Thoracic aorta (tissue), 2 donors: ENCODE results near the gene SOWAHB. TPM values are rescaled to one million over a fixed set of nuclear protein-coding genes. Genes with fewer than 3 reads are reported as not detected.

Experiments
- ATAC-seq: fragments of 150-250 bp; one replicate; pipeline ENCODE4 v1.8.0; 2017; ENCODE audit warnings: low read depth; ENCODE audit not compliant: insufficient number of reproducible peaks, low FRiP score
- DNase-seq: peaks from one replicate; pipeline ENCODE4 v3.0.0-alpha.2; 2020; ENCODE audit warnings: low spot score
- H3K27ac ChIP-seq, 2 donors: fragments of 200-600 bp; sonication (generic); 1 replicate in 1 of 2; 2 replicates in 1 of 2; pipeline ENCODE4 v1.5.1; 2016; ENCODE audit warnings: mild to moderate bottlenecking in 2 of 2, moderate library complexity in 2 of 2
- H3K27me3 ChIP-seq: fragments of 200-600 bp; sonication (generic); replicated peaks from 2 replicates; pipeline ENCODE4 v1.6.0; 2016; ENCODE audit warnings: mild to moderate bottlenecking; ENCODE audit not compliant: insufficient read depth
- H3K36me3 ChIP-seq: fragments of 200-600 bp; sonication (generic); one replicate; pipeline ENCODE4 v1.5.1; 2016
- H3K4me1 ChIP-seq, 2 donors: fragments of 200-600 bp; sonication (generic); 1 replicate in 1 of 2; 2 replicates in 1 of 2; pipeline versions ENCODE4 v1.5.1 to v1.6.0; 2016; ENCODE audit warnings: low read depth in 2 of 2, mild to moderate bottlenecking in 1 of 2; ENCODE audit not compliant: control insufficient read depth in 1 of 2
- H3K4me3 ChIP-seq: fragments of 200-600 bp; sonication (generic); 2 replicates; pipeline ENCODE4 v1.5.1; 2016; ENCODE audit warnings: mild to moderate bottlenecking
- H3K9me3 ChIP-seq: fragments of 200-600 bp; sonication (generic); 2 replicates; pipeline ENCODE4 v1.5.1; 2016
- total RNA-seq, 2 donors: library from RNA; depleted of rRNA; stranded (reverse); fragments of >200 nt; gene quantifications; one replicate each; pipeline versions ENCODE4 v1.1.0 to v1.2.3, GENCODE V29; 2016
- TF ChIP-seq, protein P1 (sequence below): fragments of 200-600 bp; sonication (generic); IDR thresholded peaks from one replicate; pipeline ENCODE4 v1.5.1; 2019; ENCODE audit warnings: antibody characterized with exemption

SOWAHB gene
- total RNA-seq, 2 donors from 2014 or later = 0.27 TPM; not detected in 1

DNA sequence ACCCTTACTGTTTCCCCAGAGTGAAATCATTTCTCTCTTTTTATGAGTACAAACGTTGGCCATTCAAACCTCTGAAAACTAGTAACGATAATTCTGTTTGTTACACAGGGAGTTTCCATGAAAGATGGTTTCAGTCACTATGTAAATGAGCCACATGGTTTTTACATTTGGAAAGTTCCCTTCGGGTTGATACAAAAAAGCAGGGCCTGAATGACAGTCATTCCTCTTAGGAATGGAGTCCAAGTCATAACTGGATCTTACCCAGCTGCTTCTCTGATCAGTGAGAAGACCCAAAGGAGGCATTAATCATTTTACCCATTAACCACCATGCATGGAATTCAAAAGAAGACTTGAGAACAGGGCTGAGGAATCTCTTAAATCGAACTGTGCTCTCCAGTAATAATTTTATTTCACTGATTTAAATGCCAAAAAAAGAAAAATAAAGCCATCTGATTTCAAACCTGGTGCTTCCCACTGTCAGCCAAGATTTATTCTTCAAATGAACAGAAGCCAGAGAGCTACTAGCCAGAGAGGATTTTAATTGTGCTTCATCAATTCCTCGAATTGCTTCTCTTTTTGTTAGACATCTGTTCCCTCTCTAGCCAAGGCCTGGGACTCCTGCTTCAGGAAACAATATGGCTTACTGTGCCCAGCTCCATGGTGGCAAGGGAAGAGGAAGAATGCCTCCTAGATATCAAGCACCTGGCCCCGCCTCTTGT lies 3.2 kb downstream of the SOWAHB start:
- TF ChIP-seq, protein P1, sequence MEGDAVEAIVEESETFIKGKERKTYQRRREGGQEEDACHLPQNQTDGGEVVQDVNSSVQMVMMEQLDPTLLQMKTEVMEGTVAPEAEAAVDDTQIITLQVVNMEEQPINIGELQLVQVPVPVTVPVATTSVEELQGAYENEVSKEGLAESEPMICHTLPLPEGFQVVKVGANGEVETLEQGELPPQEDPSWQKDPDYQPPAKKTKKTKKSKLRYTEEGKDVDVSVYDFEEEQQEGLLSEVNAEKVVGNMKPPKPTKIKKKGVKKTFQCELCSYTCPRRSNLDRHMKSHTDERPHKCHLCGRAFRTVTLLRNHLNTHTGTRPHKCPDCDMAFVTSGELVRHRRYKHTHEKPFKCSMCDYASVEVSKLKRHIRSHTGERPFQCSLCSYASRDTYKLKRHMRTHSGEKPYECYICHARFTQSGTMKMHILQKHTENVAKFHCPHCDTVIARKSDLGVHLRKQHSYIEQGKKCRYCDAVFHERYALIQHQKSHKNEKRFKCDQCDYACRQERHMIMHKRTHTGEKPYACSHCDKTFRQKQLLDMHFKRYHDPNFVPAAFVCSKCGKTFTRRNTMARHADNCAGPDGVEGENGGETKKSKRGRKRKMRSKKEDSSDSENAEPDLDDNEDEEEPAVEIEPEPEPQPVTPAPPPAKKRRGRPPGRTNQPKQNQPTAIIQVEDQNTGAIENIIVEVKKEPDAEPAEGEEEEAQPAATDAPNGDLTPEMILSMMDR = no peak
- ATAC-seq = no peak
- DNase-seq = no peak
- H3K27ac ChIP-seq = no peak overlapping the region
- H3K4me1 ChIP-seq = peaks cover 0 to 20% of the 10 kb centered on the region in 2 donors
- H3K4me3 ChIP-seq = no peak overlapping the region
- no peaks in the 10 kb centered on the region for H3K36me3 ChIP-seq
- H3K27me3 ChIP-seq = no peaks in the 10 kb centered on the region
- H3K9me3 ChIP-seq = no peaks in the 10 kb centered on the region

DNA sequence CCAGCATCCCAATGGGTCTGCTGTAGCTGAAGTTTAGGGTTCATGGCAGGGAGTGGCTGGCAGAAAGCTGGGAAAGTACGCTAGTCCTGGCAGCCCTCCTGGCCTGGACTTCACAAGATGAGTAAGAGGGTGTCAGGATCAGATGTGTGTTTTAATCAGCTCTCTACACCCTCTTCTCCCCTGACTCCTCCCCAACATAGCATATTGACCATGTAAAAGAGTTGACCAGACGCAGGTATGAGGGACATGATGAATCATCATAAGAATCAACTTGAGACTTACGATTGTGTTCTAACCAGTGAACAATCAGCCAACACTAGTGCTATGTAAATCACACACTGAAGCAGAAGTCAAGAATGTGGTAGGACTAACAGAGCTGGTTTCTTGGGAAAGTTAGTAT lies 5.3 kb downstream of the SOWAHB start:
- Histone ChIP-seq H3K27ac (no peak overlapping the region), H3K9me3 (no peaks in the 10 kb centered on the region), H3K4me3 (no peak overlapping the region), H3K4me1 (peaks cover 0 to 13% of the 10 kb centered on the region in 2 donors), H3K27me3 (no peaks in the 10 kb centered on the region), H3K36me3 (no peaks in the 10 kb centered on the region)
- TF ChIP-seq, protein P1 = no peak
- no peak for DNase-seq
- no peak for ATAC-seq

DNA sequence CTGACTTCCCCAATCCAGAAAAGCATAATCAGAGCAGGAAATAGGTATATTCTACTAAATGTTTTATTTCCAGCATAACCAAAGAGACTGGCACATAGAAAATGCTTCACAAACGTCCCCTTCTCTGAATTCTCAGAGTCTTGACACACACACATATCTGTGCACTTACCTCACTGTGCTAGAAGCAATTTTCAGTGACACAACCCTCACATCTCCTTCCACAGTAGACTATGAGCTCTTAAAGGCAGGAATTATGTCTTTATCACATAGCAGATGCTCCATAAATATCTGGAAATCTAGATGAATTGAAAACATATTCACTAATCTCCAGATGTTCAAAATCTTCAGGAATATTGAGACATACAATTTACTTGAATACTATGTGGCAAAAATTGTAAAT lies 5.9 kb downstream of the SOWAHB start:
- no peak for DNase-seq
- H3K27ac ChIP-seq = no peak overlapping the region
- no peak for ATAC-seq
- peaks cover 0 to 7% of the 10 kb centered on the region in 2 donors for H3K4me1 ChIP-seq
- TF ChIP-seq, protein P1 = no peak
- no peaks in the 10 kb centered on the region for H3K27me3 ChIP-seq
- no peaks in the 10 kb centered on the region for H3K9me3 ChIP-seq
- no peak overlapping the region for H3K4me3 ChIP-seq
- no peaks in the 10 kb centered on the region for H3K36me3 ChIP-seq

DNA sequence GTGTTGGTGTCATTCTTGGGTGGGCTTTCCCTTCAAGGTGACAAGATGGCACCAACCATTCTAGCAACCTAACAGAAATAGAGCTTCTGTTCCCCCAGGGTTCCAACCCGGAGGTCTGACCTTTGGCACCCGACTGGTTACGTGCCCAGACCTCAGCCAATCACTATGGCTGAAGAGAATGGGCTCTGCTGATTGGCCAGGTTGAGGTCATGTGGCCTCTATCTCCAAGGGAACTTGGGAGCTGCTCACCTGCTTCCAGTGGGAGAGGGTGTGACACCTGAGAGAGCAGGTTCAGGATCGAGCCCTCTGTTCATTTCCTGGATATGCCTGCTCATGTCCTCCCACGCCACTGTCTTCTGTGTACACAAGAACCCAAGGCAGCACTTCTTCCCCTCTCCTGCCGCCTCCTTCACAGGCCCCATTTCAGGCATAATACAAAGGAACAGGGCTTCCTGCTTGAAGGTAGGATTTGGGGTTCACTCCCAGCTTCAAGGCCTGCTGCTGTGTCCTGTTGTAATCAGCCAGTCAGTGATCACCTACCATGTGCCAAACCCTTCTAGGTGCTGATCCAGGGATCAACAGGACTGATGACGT lies 11.0 kb downstream of the SOWAHB start:
- no peak for DNase-seq
- Histone ChIP-seq H3K4me3 (no peak overlapping the region), H3K36me3 (no peaks in the 10 kb centered on the region), H3K4me1 (no peaks in the 10 kb centered on the region), H3K27ac (no peak overlapping the region), H3K27me3 (no peaks in the 10 kb centered on the region), H3K9me3 (no peaks in the 10 kb centered on the region)
- ATAC-seq = no peak
- TF ChIP-seq, protein P1 = no peak

DNA sequence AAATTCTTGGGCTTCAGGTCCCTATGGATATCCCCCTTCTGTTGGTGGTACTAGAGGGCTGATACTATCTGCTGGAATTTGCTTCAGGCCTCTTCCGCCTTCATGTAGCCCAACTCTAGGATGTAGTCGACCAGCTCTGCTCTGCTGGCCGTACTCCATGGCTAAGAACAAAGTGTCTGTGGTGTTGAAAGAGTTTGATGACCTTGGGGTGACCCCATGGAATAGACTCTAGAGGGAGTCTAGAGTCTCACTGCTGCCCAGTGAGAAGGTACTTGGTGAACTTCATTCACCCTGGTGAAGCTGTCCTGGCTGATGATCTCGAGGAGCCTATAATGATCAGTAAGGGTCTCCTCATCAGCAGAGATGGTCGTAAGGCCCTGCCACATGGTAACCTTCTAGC lies 11.7 kb downstream of the SOWAHB start:
- DNase-seq (no peak), ATAC-seq (no peak)
- TF ChIP-seq, protein P1 = no peak
- Histone ChIP-seq H3K27ac (no peak overlapping the region), H3K36me3 (no peaks in the 10 kb centered on the region), H3K4me1 (no peaks in the 10 kb centered on the region), H3K27me3 (no peaks in the 10 kb centered on the region), H3K9me3 (no peaks in the 10 kb centered on the region), H3K4me3 (no peak overlapping the region)
